GM19397 (cell line): Measurements from ENCODE around the gene CHPF2.

Experiments
- ATAC-seq: cut with Tn5 transposase; IDR thresholded peaks from one replicate; pipeline ENCODE4 v1.9.1; 2021; ENCODE audit warnings: mild to moderate bottlenecking, moderate library complexity; ENCODE audit not compliant: unreplicated experiment

CHPF2 gene

GRCh38 chr7:151244841-151245346, 12.6 kb downstream of the CHPF2 start:
- no peak for ATAC-seq

- peak; percentile 36 for ATAC-seq
These were observed 13.2 kb downstream of the CHPF2 start for GRCh38 chr7:151245360-151246101.

GRCh38 chr7:151246102-151246850, 14.0 kb downstream of the CHPF2 start:
- ATAC-seq = no peak

GRCh38 chr7:151246851-151247580, 14.7 kb downstream of the CHPF2 start:
- ATAC-seq = no peak

- no peak for ATAC-seq
These were observed 15.5 kb downstream of the CHPF2 start for GRCh38 chr7:151247611-151248345.

- ATAC-seq = no peak
These were observed 16.2 kb downstream of the CHPF2 start, which contains the start of gene SMARCD3 for GRCh38 chr7:151248346-151249033. SMARCD3 (minus strand) TSS chr7:151248694; CDS start chr7:151248562, 132 bp downstream.

GRCh38 chr7:151249034-151249731, 16.9 kb downstream of the CHPF2 start:
- no peak for ATAC-seq

- ATAC-seq = no peak
These were observed 17.4 kb downstream of the CHPF2 start for GRCh38 chr7:151249732-151250072.

GRCh38 chr7:151250181-151251132, 18.2 kb downstream of the CHPF2 start:
- ATAC-seq = no peak

GRCh38 chr7:151251328-151251688, 19.0 kb downstream of the CHPF2 start:
- no peak for ATAC-seq

- ATAC-seq = no peak
These were observed 19.6 kb downstream of the CHPF2 start for GRCh38 chr7:151251689-151252560.

GRCh38 chr7:151252561-151252835, 20.2 kb downstream of the CHPF2 start:
- no peak for ATAC-seq

- no peak for ATAC-seq
These were observed 20.9 kb downstream of the CHPF2 start for GRCh38 chr7:151252961-151253711.

- ATAC-seq = no peak
These were observed 22.0 kb downstream of the CHPF2 start for GRCh38 chr7:151254316-151254715.

GRCh38 chr7:151254851-151255250, 22.6 kb downstream of the CHPF2 start:
- no peak for ATAC-seq

- no peak for ATAC-seq
These were observed 23.1 kb downstream of the CHPF2 start for GRCh38 chr7:151255390-151255789.

- no peak for ATAC-seq
These were observed 24.2 kb downstream of the CHPF2 start for GRCh38 chr7:151256410-151257045.
